Astrocyte (in vitro differentiated cells and primary cell): Measurements from ENCODE around the gene LSG1. TPM values are rescaled to one million over a fixed set of nuclear protein-coding genes. Genes with fewer than 3 reads are reported as not detected.

Source experiments
- DNase-seq: peaks from one replicate; pipeline ENCODE4 v3.0.0-alpha.2; 2010; ENCODE audit warnings: low read depth
- FAIRE-seq: peaks from 2 replicates; lab custom pipeline; 2011; peaks lifted over from hg19 to GRCh38; lab: Jason Lieb, UNC
- H2AFZ ChIP-seq: 2 replicates; pipeline ENCODE4 v1.6.0; 2012; ENCODE audit warnings: low read depth, low read length, inconsistent platforms
- H3K27ac ChIP-seq: 2 replicates; pipeline ENCODE4 v1.5.1; 2011; ENCODE audit warnings: low read depth, low read length, inconsistent platforms
- H3K27me3 ChIP-seq: 2 replicates; pipeline ENCODE4 v1.6.0; 2011; ENCODE audit warnings: low read length, inconsistent platforms; ENCODE audit not compliant: insufficient read depth
- H3K36me3 ChIP-seq: 2 replicates; pipeline ENCODE4 v1.5.1; 2011; ENCODE audit warnings: low read length, inconsistent platforms; ENCODE audit not compliant: insufficient read depth
- H3K4me1 ChIP-seq: 2 replicates; pipeline ENCODE4 v1.5.1; 2011; ENCODE audit warnings: low read length, inconsistent platforms; ENCODE audit not compliant: insufficient read depth
- H3K4me2 ChIP-seq: 2 replicates; pipeline ENCODE4 v1.6.0; 2012; ENCODE audit warnings: low read length, inconsistent platforms
- H3K4me3 ChIP-seq: 2 replicates; pipeline ENCODE4 v1.5.1; 2011; ENCODE audit warnings: low read depth, mild to moderate bottlenecking, low read length, inconsistent platforms; ENCODE audit not compliant: insufficient read depth
- H3K79me2 ChIP-seq: 2 replicates; pipeline ENCODE4 v1.6.0; 2012; ENCODE audit warnings: mild to moderate bottlenecking, low read length, inconsistent platforms; ENCODE audit not compliant: insufficient read depth
- H3K9ac ChIP-seq: 2 replicates; pipeline ENCODE4 v1.6.0; 2012; ENCODE audit warnings: mild to moderate bottlenecking, low read length, inconsistent platforms
- H3K9me3 ChIP-seq: 2 replicates; pipeline ENCODE4 v1.5.1; 2012; ENCODE audit warnings: low read depth, mild to moderate bottlenecking, low read length, inconsistent platforms; ENCODE audit not compliant: insufficient read depth
- H4K20me1 ChIP-seq: 2 replicates; pipeline ENCODE4 v1.6.0; 2012; ENCODE audit warnings: low read length, inconsistent platforms; ENCODE audit not compliant: insufficient read depth
- H3K27ac Mint-ChIP-seq: one replicate; pipeline ENCODE4 v1.8.0; 2021; ENCODE audit warnings: mild to moderate bottlenecking, mixed read lengths; ENCODE audit not compliant: unreplicated experiment
- H3K27me3 Mint-ChIP-seq: one replicate; pipeline ENCODE4 v1.8.0; 2021; ENCODE audit warnings: low read depth, mixed read lengths; ENCODE audit not compliant: unreplicated experiment
- H3K36me3 Mint-ChIP-seq: one replicate; pipeline ENCODE4 v1.8.0; 2021; ENCODE audit warnings: low read depth, mixed read lengths; ENCODE audit not compliant: unreplicated experiment
- H3K4me1 Mint-ChIP-seq: one replicate; pipeline ENCODE4 v1.8.0; 2021; ENCODE audit warnings: low read depth, mixed read lengths; ENCODE audit not compliant: unreplicated experiment
- H3K4me3 Mint-ChIP-seq: one replicate; pipeline ENCODE4 v1.8.0; 2021; ENCODE audit warnings: mild to moderate bottlenecking, moderate library complexity, mixed read lengths; ENCODE audit not compliant: unreplicated experiment
- H3K9me3 Mint-ChIP-seq: one replicate; pipeline ENCODE4 v1.8.0; 2021; ENCODE audit warnings: mild to moderate bottlenecking, mixed read lengths; ENCODE audit not compliant: unreplicated experiment
- CTCF ChIP-seq: IDR thresholded peaks from 2 replicates; pipeline ENCODE4 v1.5.1; 2011; ENCODE audit warnings: low read depth, mild to moderate bottlenecking, inconsistent platforms, low read length, moderate library complexity; ENCODE audit not compliant: insufficient read depth
- EZH2 ChIP-seq: IDR thresholded peaks from 2 replicates; pipeline ENCODE4 v1.6.1; 2012; ENCODE audit warnings: mild to moderate bottlenecking, low read length, inconsistent platforms; ENCODE audit not compliant: insufficient read depth
- total RNA-seq: library from RNA; stranded (reverse); gene quantifications from 2 replicates; pipeline ENCODE4 v1.2.1, GENCODE V29; 2021

Gene LSG1
- total RNA-seq, 1 donor from 2014 or later: 38.4 TPM

- peak overlapping the region; percentile 13 for H3K4me2 ChIP-seq
These were observed 39.3 kb upstream of the LSG1 start for GRCh38 chr3:194711286-194711685.

GRCh38 chr3:194707147-194707540, 35.2 kb upstream of the LSG1 start:
- Histone ChIP-seq H4K20me1 (no peaks in the 10 kb centered on the region), H3K27ac (no peak overlapping the region), H3K9me3 (no peaks in the 10 kb centered on the region), H2AFZ (no peak overlapping the region), H3K36me3 (no peaks in the 10 kb centered on the region), H3K4me1 (peaks cover 7% of the 10 kb centered on the region), H3K9ac (no peak overlapping the region), H3K4me3 (no peak overlapping the region), H3K4me2 (no peak overlapping the region), H3K27me3 (peaks cover 2% of the 10 kb centered on the region), H3K79me2 (no peaks in the 10 kb centered on the region)
- no peak for TF ChIP-seq EZH2
- TF ChIP-seq CTCF: no peak
- Mint-ChIP-seq H3K27me3 (peaks cover 29% of the 10 kb centered on the region), H3K4me3 (no peak overlapping the region), H3K36me3 (no peaks in the 10 kb centered on the region), H3K27ac (no peak overlapping the region), H3K9me3 (no peaks in the 10 kb centered on the region), H3K4me1 (peaks cover 14% of the 10 kb centered on the region)
- FAIRE-seq (no peak), DNase-seq (no peak)

More at GRCh38 chr3:194711286-194711685, 39.3 kb upstream of the LSG1 start:
- DNase-seq: no peak
- no peaks in the 10 kb centered on the region for H3K36me3 ChIP-seq
- Mint-ChIP-seq H3K4me3 (peak overlapping the region; percentile 9), H3K4me1 (peaks cover 32% of the 10 kb centered on the region), H3K27me3 (peaks cover 12% of the 10 kb centered on the region), H3K36me3 (no peaks in the 10 kb centered on the region), H3K9me3 (no peaks in the 10 kb centered on the region), H3K27ac (peak overlapping the region; percentile 83)
- H4K20me1 ChIP-seq: no peaks in the 10 kb centered on the region
- H3K4me1 ChIP-seq: peaks cover 7% of the 10 kb centered on the region
- no peak overlapping the region for H3K27ac ChIP-seq
- H3K9ac ChIP-seq: no peak overlapping the region
- H3K9me3 ChIP-seq: no peaks in the 10 kb centered on the region
- peaks cover 2% of the 10 kb centered on the region for H3K27me3 ChIP-seq
- TF ChIP-seq EZH2 (no peak), CTCF (no peak)
- H3K79me2 ChIP-seq: no peaks in the 10 kb centered on the region
- no peak for FAIRE-seq
- no peak overlapping the region for H2AFZ ChIP-seq
- H3K4me3 ChIP-seq: no peak overlapping the region

GRCh38 chr3:194705761-194706160, 33.8 kb upstream of the LSG1 start:
- Mint-ChIP-seq H3K27ac (no peak overlapping the region), H3K36me3 (no peaks in the 10 kb centered on the region), H3K9me3 (no peaks in the 10 kb centered on the region), H3K4me3 (peak overlapping the region; percentile 55), H3K27me3 (peaks cover 34% of the 10 kb centered on the region), H3K4me1 (peaks cover 5% of the 10 kb centered on the region)
- H3K27ac ChIP-seq: no peak overlapping the region
- H2AFZ ChIP-seq: no peak overlapping the region
- DNase-seq (no peak), FAIRE-seq (no peak)
- no peak overlapping the region for H3K4me3 ChIP-seq
- H3K79me2 ChIP-seq: no peaks in the 10 kb centered on the region
- TF ChIP-seq CTCF: no peak
- no peak for TF ChIP-seq EZH2
- H4K20me1 ChIP-seq: no peaks in the 10 kb centered on the region
- no peaks in the 10 kb centered on the region for H3K4me1 ChIP-seq
- no peaks in the 10 kb centered on the region for H3K36me3 ChIP-seq
- H3K27me3 ChIP-seq: peaks cover 2% of the 10 kb centered on the region
- H3K9me3 ChIP-seq: no peaks in the 10 kb centered on the region
- no peak overlapping the region for H3K9ac ChIP-seq
- H3K4me2 ChIP-seq: no peak overlapping the region
